Activated T-cell treated with anti-CD3 and anti-CD28 coated beads, Interleukin-2, amount 50 U/mL, for 24 hours (primary cell): ENCODE results near the gene FDPS.
"Not testable (repeated sequence)": the region's sequence is repeated elsewhere in the genome, so short reads cannot be mapped to it uniquely, and the experiment has no call there.

Source experiments
- DNase-seq: peaks from one replicate; pipeline ENCODE4 v3.0.0-alpha.2; 2020
- H3K27ac Mint-ChIP-seq: 2 replicates; pipeline ENCODE4 v1.8.0; 2020; ENCODE audit warnings: mild to moderate bottlenecking, mixed read lengths
- H3K27me3 Mint-ChIP-seq: 2 replicates; pipeline ENCODE4 v1.8.0; 2020; ENCODE audit warnings: mixed read lengths
- H3K36me3 Mint-ChIP-seq: 2 replicates; pipeline ENCODE4 v1.8.0; 2020; ENCODE audit warnings: low read depth, mixed read lengths
- H3K4me1 Mint-ChIP-seq: 2 replicates; pipeline ENCODE4 v1.8.0; 2020; ENCODE audit warnings: low read depth, mixed read lengths
- H3K4me3 Mint-ChIP-seq: 2 replicates; pipeline ENCODE4 v1.8.0; 2020; ENCODE audit warnings: mild to moderate bottlenecking, moderate library complexity, mixed read lengths
- H3K9me3 Mint-ChIP-seq: 2 replicates; pipeline ENCODE4 v1.8.0; 2020; ENCODE audit warnings: mixed read lengths

FDPS gene

GRCh38 chr1:155320661-155321617 is 12.3 kb downstream of the FDPS start, which contains the start of gene RUSC1:
Gene RUSC1 (plus strand): TSS chr1:155320894. CDS start chr1:155321774, 880 bp downstream.
- Mint-ChIP-seq H3K4me3 (peak within 1 kb of the TSS; percentile 82), H3K36me3 (peaks cover 63% of the 10 kb centered on the region), H3K27ac (peak within 1 kb of the TSS; percentile 70), H3K27me3 (no peaks in the 10 kb centered on the region), H3K9me3 (no peaks in the 10 kb centered on the region), H3K4me1 (peaks cover 37% of the 10 kb centered on the region)
- DNase-seq, result peak; percentile 85

DNA sequence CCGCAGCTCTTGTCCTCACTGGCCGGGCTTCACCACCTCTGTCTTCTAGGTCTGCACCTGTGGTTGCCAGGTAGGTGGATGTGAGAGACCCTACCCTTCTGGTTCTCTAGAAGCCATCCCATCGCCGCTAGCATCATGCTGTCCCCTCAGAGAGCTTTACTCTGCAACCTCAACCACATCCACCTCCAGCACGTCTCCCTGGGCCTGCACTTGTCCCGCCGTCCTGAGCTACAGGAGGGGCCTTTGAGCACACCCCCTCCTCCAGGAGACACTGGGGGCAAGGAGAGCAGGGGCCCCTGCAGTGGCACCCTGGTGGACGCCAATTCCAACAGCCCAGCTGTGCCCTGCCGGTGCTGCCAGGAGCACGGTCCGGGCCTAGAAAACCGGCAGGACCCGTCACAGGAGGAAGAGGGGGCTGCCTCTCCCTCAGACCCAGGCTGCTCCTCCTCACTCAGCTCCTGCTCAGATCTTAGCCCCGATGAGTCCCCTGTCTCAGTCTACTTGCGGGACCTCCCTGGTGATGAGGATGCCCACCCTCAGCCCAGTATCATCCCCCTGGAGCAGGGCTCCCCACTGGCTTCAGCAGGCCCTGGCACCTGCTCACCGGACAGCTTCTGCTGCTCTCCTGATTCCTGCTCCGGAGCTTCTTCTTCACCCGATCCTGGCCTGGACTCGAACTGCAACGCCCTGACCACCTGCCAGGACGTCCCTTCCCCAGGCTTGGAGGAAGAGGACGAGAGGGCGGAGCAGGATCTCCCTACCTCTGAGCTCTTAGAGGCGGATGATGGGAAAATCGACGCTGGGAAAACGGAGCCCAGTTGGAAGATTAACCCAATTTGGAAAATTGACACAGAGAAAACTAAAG is 13.2 kb downstream of the FDPS start:
- H3K4me1 Mint-ChIP-seq, result peaks cover 40% of the 10 kb centered on the region
- H3K27me3 Mint-ChIP-seq, result no peaks in the 10 kb centered on the region
- peak overlapping the region; percentile 63 for H3K27ac Mint-ChIP-seq

GRCh38 chr1:155322571-155322952 is 13.9 kb downstream of the FDPS start:
- H3K4me3 Mint-ChIP-seq, result peak overlapping the region; percentile 82
- H3K27ac Mint-ChIP-seq, result peak overlapping the region; percentile 63
- H3K4me1 Mint-ChIP-seq, result peaks cover 46% of the 10 kb centered on the region
- H3K36me3 Mint-ChIP-seq, result peaks cover 61% of the 10 kb centered on the region
- H3K27me3 Mint-ChIP-seq, result no peaks in the 10 kb centered on the region
- no peak for DNase-seq
- no peaks in the 10 kb centered on the region for H3K9me3 Mint-ChIP-seq

More for the DNA sequence above, 13.2 kb downstream of the FDPS start:
- H3K36me3 Mint-ChIP-seq, result peaks cover 62% of the 10 kb centered on the region
- no peaks in the 10 kb centered on the region for H3K9me3 Mint-ChIP-seq
- H3K4me3 Mint-ChIP-seq, result peak overlapping the region; percentile 82
- DNase-seq, result no peak

GRCh38 chr1:155322953-155323728 is 14.5 kb downstream of the FDPS start:
- peak overlapping the region; percentile 91 for H3K27ac Mint-ChIP-seq
- no peaks in the 10 kb centered on the region for H3K27me3 Mint-ChIP-seq

DNA sequence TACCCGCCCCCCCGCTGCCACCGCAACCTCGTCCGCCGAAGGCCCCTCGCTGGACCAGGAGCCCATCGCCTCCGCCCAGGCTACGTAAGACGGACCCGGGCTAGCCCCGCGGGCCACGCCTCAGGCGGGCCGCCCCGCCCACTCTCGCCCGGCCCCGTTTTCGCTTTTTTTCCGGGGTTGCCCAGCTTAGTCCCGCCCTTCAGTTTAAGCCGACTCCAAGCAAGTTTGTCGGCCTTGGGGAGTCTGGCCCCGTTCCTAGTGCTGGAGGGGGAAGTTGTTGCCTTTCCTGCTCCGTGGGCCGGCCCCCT is 15.0 kb downstream of the FDPS start:
- Mint-ChIP-seq H3K27me3 (no peaks in the 10 kb centered on the region), H3K4me3 (peak overlapping the region; percentile 82), H3K36me3 (peaks cover 61% of the 10 kb centered on the region), H3K4me1 (peaks cover 46% of the 10 kb centered on the region), H3K27ac (peak overlapping the region; percentile 91), H3K9me3 (no peaks in the 10 kb centered on the region)
- peak; percentile 89 for DNase-seq

More at GRCh38 chr1:155322953-155323728, 14.5 kb downstream of the FDPS start:
- peaks cover 46% of the 10 kb centered on the region for H3K4me1 Mint-ChIP-seq
- H3K36me3 Mint-ChIP-seq, result peaks cover 61% of the 10 kb centered on the region
- no peaks in the 10 kb centered on the region for H3K9me3 Mint-ChIP-seq
- peak overlapping the region; percentile 82 for H3K4me3 Mint-ChIP-seq
- DNase-seq, result peak; percentile 95

DNA sequence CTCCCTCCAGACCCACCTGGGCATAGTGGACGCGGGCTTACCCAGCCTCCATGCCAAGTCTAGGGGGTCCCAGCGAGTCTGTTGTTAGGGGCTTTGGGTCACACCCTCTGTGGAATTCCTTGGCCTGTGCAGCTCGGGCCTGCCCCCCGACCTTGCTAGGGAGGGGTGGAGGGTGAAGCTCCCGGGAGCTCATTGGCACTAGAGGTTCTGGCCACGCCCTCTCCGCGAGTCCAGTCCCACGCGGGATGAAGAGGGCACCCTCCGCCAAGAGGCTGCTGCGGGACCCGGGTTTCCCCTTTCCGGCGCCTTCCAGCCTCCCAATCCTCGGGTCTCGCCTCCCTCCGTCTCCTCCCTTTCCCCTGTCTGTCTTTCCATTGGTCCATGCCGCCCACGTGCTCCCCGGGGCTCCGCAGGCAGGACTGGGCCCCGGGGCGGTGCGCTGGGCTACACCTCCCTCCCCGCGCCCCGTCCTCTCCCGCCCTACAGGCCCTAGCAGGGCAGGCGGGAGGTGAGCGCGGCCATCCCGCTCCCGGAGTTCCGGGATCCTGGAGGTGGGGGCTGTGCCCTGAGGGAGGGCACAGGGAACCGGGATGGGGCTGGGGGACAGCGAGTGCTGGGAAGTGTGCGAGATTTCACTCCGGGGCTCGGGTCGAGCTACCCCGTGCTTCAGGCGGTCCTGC is 15.5 kb downstream of the FDPS start:
- DNase-seq, result peak; percentile 93
- H3K36me3 Mint-ChIP-seq, result peaks cover 58% of the 10 kb centered on the region
- H3K9me3 Mint-ChIP-seq, result no peaks in the 10 kb centered on the region
- no peaks in the 10 kb centered on the region for H3K27me3 Mint-ChIP-seq
- peak overlapping the region; percentile 82 for H3K4me3 Mint-ChIP-seq
- H3K4me1 Mint-ChIP-seq, result peaks cover 43% of the 10 kb centered on the region
- peak overlapping the region; percentile 91 for H3K27ac Mint-ChIP-seq

- no peaks in the 10 kb centered on the region for H3K27me3 Mint-ChIP-seq
- no peak for DNase-seq
- no peaks in the 10 kb centered on the region for H3K9me3 Mint-ChIP-seq
- peak overlapping the region; percentile 82 for H3K4me3 Mint-ChIP-seq
- H3K4me1 Mint-ChIP-seq, result peaks cover 42% of the 10 kb centered on the region
- H3K27ac Mint-ChIP-seq, result peak overlapping the region; percentile 91
- H3K36me3 Mint-ChIP-seq, result peaks cover 53% of the 10 kb centered on the region
Observed at GRCh38 chr1:155324717-155325602, 16.3 kb downstream of the FDPS start.

GRCh38 chr1:155325603-155325893 is 16.9 kb downstream of the FDPS start:
- peak overlapping the region; percentile 82 for H3K4me3 Mint-ChIP-seq
- peak; percentile 35 for DNase-seq
- peaks cover 37% of the 10 kb centered on the region for H3K4me1 Mint-ChIP-seq
- peak overlapping the region; percentile 69 for H3K27ac Mint-ChIP-seq
- H3K9me3 Mint-ChIP-seq, result no peaks in the 10 kb centered on the region
- H3K36me3 Mint-ChIP-seq, result peaks cover 53% of the 10 kb centered on the region
- no peaks in the 10 kb centered on the region for H3K27me3 Mint-ChIP-seq

DNA sequence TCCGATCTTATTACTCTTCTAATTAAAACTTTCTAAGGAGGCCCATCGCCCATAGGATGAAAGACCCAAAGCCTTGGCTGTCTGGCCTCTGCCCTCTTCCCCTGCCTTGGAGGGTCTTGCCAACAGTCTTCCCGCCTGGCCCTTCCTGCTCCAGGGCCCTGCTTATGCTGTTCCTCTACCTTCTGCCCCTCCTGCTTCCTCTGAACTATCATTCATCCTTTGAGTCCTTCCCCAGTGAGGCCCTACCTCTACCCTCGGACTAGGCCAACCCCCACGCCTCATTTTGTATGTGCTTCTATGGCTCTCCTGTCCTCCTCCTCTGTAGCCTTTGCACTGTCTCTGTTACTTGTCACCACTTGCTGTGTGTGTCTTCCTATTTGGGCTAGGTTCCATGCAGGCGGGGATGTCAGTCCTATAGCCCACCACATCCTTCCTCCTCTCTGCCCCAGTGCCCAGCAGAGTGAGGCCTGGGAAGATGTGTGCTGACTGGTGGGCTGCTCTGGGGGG is 17.4 kb downstream of the FDPS start:
- H3K36me3 Mint-ChIP-seq, result peaks cover 55% of the 10 kb centered on the region
- H3K9me3 Mint-ChIP-seq, result no peaks in the 10 kb centered on the region
- DNase-seq, result no peak
- H3K4me3 Mint-ChIP-seq, result peak overlapping the region; percentile 82
- peaks cover 32% of the 10 kb centered on the region for H3K4me1 Mint-ChIP-seq
- H3K27me3 Mint-ChIP-seq, result no peaks in the 10 kb centered on the region
- H3K27ac Mint-ChIP-seq, result peak overlapping the region; percentile 69

- Mint-ChIP-seq H3K9me3 (no peaks in the 10 kb centered on the region), H3K36me3 (peaks cover 54% of the 10 kb centered on the region), H3K27ac (no peak overlapping the region), H3K4me3 (no peak overlapping the region), H3K27me3 (no peaks in the 10 kb centered on the region), H3K4me1 (peaks cover 27% of the 10 kb centered on the region)
- DNase-seq, result peak; percentile 27
Observed at GRCh38 chr1:155326631-155327037, 18.0 kb downstream of the FDPS start.

- Mint-ChIP-seq H3K27me3 (no peaks in the 10 kb centered on the region), H3K36me3 (peaks cover 46% of the 10 kb centered on the region), H3K4me3 (no peak overlapping the region), H3K27ac (peak overlapping the region; percentile 59), H3K4me1 (peaks cover 17% of the 10 kb centered on the region), H3K9me3 (no peaks in the 10 kb centered on the region)
- DNase-seq, result peak; percentile 26
Observed at GRCh38 chr1:155327981-155328380, 19.3 kb downstream of the FDPS start.

- not testable (repeated sequence) for DNase-seq, H3K9me3 Mint-ChIP-seq, H3K4me3 Mint-ChIP-seq, H3K27me3 Mint-ChIP-seq
- peaks cover 54% of the 10 kb centered on the region for H3K36me3 Mint-ChIP-seq
- H3K27ac Mint-ChIP-seq, result peak overlapping the region; percentile 69
- peaks cover 17% of the 10 kb centered on the region for H3K4me1 Mint-ChIP-seq
Observed at GRCh38 chr1:155328856-155329255, 20.2 kb downstream of the FDPS start.
